Esophagus muscularis mucosa (tissue), 4 donors: Measurements from ENCODE around the gene VIPAS39.

Experiments used
- EP300 ChIP-seq: sonication (generic); formaldehyde crosslinking; IDR thresholded peaks from one replicate; pipeline ENCODE4 v1.6.1; 2017; ENCODE audit warnings: antibody characterized with exemption
- POLR2A ChIP-seq: fragments of 450-650 bp; IDR thresholded peaks from one replicate; pipeline ENCODE4 v1.6.1; 2017; ENCODE audit warnings: antibody characterized with exemption, moderate library complexity, mild to moderate bottlenecking, low read depth
- TF ChIP-seq, protein P1 (sequence below), 3 experiments: fragments of 200-600 bp in 2 of 3; fragments of 450-650 bp in 1 of 3; sonication (generic) in 2 of 3; IDR thresholded peaks; one replicate each; pipeline ENCODE4 v1.5.1; 2017 to 2019; ENCODE audit warnings: antibody characterized with exemption in 3 of 3, mild to moderate bottlenecking in 2 of 3, moderate library complexity in 1 of 3

DNA sequence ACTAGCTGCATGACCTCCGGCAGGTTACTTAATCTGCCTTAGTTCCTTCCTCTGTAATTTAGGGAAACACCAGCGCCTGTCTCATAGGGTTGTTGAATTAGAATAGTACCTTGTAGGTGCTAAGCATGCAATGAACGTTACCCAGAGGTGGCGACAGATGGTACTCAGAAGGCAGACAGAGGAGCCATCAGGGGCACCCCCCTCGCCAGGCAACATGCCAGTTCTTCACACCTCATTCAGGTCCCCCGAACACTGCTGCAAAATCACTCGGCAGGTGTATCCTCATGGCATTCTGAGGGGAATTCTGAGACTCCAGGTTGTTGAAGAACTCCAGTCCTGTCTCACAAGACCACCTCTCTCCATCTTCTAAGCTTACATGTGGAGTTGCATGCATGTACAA is 31.2 kb upstream of the VIPAS39 start:
- TF ChIP-seq, protein P1, sequence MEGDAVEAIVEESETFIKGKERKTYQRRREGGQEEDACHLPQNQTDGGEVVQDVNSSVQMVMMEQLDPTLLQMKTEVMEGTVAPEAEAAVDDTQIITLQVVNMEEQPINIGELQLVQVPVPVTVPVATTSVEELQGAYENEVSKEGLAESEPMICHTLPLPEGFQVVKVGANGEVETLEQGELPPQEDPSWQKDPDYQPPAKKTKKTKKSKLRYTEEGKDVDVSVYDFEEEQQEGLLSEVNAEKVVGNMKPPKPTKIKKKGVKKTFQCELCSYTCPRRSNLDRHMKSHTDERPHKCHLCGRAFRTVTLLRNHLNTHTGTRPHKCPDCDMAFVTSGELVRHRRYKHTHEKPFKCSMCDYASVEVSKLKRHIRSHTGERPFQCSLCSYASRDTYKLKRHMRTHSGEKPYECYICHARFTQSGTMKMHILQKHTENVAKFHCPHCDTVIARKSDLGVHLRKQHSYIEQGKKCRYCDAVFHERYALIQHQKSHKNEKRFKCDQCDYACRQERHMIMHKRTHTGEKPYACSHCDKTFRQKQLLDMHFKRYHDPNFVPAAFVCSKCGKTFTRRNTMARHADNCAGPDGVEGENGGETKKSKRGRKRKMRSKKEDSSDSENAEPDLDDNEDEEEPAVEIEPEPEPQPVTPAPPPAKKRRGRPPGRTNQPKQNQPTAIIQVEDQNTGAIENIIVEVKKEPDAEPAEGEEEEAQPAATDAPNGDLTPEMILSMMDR (IDR thresholded peaks at IDR 0.05), result no peak
- TF ChIP-seq POLR2A (no peak), EP300 (no peak)
